ENCODE measurements around the gene CLK2.
"Not testable (repeated sequence)": the region's sequence is repeated elsewhere in the genome, so short reads cannot be mapped to it uniquely, and the experiment has no call there.

CLK2 gene

DNA sequence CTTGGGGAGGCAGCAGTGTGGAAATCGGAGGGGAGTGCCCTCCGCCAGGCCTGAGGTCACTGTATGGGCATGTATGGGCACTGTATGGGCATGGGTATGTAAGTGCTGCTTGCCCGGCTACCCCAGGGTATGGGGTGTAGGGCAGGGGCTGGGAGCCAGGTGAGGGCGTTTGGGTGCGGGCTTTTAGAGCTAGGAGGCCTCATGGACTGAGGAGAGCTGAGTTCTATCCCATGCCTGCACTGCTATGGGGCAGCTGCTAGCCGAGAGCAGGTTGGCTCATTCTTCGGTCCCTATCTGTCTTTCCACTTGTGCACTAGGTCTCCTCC lies 22.6 kb upstream of the CLK2 start:
- no peak for DNase-seq

- no peak for DNase-seq
These were observed 22.1 kb upstream of the CLK2 start for GRCh38 chr1:155295183-155295941.

- no peak for DNase-seq
These were observed 21.3 kb upstream of the CLK2 start for GRCh38 chr1:155294520-155295182.

GRCh38 chr1:155293086-155293749 lies 19.9 kb upstream of the CLK2 start:
- DNase-seq = no peak

- DNase-seq = not testable (repeated sequence)
These were observed 17.7 kb upstream of the CLK2 start for GRCh38 chr1:155291006-155291405.

DNA sequence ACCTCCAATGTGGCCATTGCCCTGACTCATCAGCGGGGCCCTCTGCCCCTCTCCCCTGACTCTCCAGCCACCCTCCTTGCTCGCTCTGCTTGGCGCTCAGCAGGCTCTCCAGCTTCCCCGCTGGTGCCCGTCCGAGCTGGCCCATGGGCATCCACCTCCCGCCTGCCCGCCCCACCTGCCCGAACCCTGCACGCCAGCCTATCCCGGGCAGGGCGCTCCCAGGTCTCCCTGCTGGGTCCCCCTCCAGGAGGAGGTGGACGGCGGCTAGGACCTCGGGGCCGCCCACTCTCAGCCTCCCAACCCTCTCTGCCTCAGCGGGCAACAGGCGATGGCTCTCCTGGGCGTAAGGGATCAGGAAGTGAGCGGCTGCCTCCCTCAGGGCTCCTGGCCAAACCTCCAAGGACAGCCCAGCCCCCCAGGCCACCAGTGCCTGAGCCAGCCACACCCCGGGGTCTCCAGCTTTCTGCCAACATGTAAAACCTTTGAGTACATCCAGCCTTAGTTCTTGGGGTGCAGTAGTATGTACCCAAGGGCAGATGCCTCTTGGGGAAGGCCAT lies 14.8 kb upstream of the CLK2 start:
- DNase-seq = no peak

- no peak for DNase-seq
These were observed 13.2 kb upstream of the CLK2 start for GRCh38 chr1:155286544-155286943.

DNA sequence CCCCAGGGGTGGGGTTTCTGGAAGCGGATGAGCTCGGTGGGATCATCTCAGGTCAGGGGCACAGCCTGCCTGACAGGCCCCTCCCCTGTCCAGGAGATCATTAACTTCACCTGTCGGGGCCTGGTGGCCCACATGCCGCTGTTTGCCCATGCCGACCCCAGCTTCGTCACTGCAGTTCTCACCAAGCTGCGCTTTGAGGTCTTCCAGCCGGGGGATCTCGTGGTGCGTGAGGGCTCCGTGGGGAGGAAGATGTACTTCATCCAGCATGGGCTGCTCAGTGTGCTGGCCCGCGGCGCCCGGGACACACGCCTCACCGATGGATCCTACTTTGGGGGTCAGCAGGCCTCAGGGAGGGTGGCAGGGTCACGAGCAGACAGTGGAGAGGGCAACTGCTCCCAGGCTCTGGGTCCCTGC lies 12.3 kb upstream of the CLK2 start:
- DNase-seq = no peak

DNA sequence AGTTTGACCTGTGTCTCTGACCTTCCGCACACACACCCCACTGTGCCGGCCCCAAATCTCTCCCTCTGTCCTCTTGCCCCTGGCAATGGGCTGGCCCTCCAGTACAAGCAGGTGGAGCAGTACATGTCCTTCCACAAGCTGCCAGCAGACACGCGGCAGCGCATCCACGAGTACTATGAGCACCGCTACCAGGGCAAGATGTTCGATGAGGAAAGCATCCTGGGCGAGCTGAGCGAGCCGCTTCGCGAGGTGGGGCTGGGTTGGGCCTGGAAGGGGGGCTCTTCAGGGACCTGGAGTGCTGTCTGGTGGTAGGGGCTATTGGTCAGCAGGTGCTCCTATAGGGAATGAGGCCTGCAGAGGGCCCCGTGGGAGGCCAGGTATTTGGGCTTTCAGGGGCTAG lies 11.8 kb upstream of the CLK2 start:
- no peak for DNase-seq

DNA sequence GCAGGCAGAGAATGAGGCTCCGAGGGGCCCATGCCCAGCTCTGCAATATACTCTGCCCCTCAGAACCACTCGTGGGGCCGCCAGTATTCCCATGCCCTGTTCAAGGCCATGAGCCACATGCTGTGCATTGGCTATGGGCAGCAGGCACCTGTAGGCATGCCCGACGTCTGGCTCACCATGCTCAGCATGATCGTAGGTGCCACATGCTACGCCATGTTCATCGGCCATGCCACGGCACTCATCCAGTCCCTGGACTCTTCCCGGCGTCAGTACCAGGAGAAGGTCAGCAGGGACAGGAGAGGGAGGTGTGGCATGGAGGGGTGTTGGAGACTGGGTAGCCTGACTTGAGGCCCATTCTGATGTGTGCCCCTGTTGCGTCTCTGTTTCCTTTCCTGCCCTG lies 11.2 kb upstream of the CLK2 start:
- DNase-seq = no peak

GRCh38 chr1:155282488-155283091 lies 9.3 kb upstream of the CLK2 start:
- DNase-seq = no peak

- DNase-seq = no peak
These were observed 6.0 kb upstream of the CLK2 start for GRCh38 chr1:155279268-155279667.

GRCh38 chr1:155278689-155279160 lies 5.4 kb upstream of the CLK2 start:
- DNase-seq = no peak

DNA sequence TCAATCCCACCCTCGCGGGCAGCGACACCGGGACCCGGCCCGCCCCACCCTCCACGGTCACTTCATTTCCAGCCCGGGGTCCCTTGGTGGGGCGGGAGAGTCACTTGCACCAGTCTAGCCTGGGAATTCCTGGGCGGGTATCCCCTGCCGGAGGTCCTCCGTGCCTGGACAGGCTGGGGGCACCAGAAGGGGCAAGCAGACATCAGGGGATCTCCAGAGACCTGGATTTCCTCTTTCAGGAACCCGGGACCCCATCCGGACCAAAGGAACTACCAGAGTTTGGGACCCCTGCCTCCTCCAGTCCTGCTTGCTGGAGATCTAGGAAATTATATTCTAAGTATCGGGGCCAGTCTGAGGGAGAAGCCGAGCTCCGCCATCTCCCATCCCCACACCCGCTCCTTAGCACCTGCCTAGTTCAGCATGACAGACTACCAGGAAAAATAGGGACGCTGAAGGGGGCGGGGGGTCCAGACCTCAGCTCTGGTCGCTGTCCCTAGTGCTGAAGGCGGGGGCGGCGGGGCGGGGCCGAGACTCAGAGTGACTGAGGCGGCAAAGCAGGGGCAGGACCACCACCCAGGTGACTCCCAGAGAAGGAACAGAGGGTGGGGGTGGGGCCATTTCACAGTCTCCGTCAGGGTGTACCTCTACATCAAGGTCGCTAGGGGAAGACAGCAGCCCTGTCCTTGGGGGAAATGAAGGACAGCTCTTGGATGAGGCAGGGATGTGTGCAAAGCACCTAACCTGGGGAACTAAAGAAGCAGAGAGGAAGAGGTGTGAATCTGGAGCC lies 4.8 kb upstream of the CLK2 start:
- DNase-seq = peak; percentile 79 to 82

GRCh38 chr1:155277070-155277901 lies 4.0 kb upstream of the CLK2 start, which contains the start of gene HCN3:
Gene HCN3 (plus strand): TSS chr1:155277463. CDS start chr1:155277591, 128 bp downstream.
- peak; percentile 96 to 99 for DNase-seq

DNA sequence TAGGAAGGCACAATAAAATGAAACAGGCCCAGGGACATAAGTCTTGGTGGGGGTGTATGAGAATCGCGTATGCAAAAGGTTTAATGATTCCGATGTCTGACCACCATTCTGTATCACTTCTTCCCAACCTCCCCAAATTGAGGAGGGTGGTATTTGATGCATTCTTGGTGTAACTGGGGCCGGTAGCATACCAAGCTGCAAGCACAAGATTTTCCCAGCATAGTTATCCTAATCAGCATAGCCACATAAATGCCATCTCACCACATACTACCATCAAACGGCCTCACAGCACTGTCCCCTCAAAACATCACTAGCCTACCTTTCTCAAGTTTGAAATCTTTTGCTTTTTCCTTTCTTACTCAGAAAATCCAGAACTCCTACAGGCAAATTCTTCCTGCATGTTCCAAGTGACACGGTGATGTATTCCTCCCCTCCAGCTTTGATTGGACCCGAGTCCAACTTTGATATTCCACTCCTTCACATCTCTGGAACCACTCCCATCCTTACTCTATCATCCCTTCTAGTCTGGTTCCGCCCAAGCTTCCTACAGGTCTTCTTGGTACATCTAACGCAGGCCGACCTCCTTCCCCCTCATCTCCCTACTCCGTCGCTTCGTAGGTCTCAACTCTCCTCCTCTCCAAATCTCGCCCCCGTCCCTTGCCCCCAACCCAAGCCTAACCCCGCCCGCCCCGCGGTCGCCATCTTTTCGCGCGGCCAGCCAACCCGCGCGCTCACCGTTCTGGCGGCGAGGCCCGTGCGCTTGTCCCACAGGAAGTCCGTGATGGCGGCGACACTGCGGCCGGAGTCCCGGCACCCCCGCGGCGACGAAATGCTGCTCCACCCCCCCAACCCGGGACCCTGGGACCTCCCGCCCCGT lies 600 bp downstream of the CLK2 start:
- DNase-seq = no peak

DNA sequence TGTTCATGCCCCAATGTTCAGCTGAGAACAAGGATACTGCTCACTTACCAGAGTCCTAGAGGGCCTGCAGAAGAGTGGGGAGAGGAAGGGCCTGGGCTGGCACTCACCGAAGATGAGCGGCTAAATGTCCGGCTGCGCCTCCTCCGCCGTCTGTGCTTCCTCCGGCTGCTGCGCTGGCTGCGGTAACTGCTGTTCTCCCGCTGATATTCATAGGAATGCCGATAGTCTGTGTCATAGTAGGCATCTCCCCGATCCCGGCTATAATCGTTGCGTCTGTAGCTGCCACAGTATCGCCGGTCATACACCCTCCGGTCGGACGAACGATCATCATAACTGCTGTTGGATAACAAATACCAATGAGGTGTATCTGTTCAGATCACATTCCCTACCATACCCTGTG lies 3.9 kb downstream of the CLK2 start:
- DNase-seq = no peak

GRCh38 chr1:155268630-155269029 lies 4.7 kb downstream of the CLK2 start:
- no peak for DNase-seq

- DNase-seq = no peak
These were observed 5.9 kb downstream of the CLK2 start for GRCh38 chr1:155267373-155267772.

DNA sequence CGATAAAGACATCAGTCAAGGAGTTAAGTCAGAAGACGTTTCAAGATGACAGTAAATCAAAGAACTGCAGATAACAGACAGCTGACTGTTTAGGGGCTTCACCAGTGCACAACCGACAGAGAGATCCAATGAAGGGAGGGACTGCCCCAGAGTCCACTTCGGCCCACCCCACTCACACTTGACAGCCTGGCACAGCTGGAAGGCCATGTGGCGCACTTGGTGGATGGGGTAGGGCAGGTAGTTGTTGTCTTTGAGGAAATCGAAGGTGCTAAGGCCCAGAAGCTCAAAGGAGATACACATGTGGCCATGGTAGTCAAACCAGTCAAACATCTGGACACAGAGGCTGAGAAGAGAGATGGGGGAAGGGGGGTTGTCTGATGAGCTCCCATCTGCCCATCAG lies 6.8 kb downstream of the CLK2 start:
- no peak for DNase-seq

Measured in stimulated activated CD4-positive, alpha-beta T cell treated with anti-CD3 and anti-CD28 coated beads, Interleukin-2, amount 100 ng/mL, for 24 hours (primary cell).